ENCODE results near the gene ZNF438. TPM values are rescaled to one million over a fixed set of nuclear protein-coding genes. Genes with fewer than 3 reads are reported as not detected.

Gene ZNF438
- total and polyA plus RNA-seq, 2 of the 4 experiments (the other 2 are of a cell fraction), result 1.8 to 2.9 TPM

DNA sequence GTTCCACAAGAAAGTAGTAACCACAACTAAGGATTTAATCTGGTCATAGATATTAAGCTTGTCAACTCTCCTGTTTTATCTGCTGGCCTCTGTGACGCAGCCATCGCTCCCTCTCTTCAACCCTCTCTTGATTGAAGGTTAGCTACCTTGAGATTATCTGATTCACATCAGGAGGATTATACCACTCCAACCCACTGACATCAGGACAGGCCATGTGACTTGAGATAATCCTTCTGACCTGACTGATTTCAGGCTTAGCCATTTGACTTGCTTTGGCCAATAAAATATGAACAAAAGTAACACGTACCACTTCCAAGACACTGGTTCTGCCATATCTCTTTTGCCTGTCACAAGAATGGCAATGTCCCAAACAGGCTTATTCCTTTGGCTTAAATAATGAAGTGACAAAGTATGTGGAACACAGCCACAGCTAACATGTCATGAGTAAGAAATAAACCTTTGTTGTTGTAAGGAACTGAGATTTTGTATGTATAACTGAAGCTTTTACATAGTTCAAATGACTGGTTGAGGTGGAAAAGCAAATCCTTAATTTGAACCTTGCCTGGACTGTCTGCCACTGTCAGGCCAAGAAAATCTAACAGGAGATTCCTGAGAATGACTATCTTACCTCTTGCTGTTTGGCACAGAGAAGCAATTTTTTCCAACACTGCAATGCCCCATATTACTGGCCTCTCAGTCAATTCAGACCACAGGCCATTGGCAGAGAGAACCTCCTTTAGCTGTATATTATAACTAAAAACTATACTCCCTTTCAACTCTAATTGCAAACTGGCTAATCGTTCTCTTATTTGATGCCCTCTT is 13.9 kb downstream of the ZNF438 start (continued):
- TF ChIP-seq MAFK (IDR thresholded peaks at IDR 0.05; ENCODE audit: low read depth, low read length) (no peak), CEBPB (IDR thresholded peaks at IDR 0.05; ENCODE audit: low read depth, low read length) (no peak)

- intact Hi-C loops (cut with micrococcal nuclease) (no loop called here), in situ Hi-C loops (cut with MboI; ENCODE audit: low sequenced_read_pairs) (no loop called here), dilution Hi-C loops (cut with HindIII; ENCODE audit: low sequenced_read_pairs, unreplicated experiment) (no loop called here)
- H3K4me3 ChIP-seq (ENCODE audit: insufficient read depth, low read depth, low read length), result no peak overlapping the region
- H2BK120ac ChIP-seq (ENCODE audit: low read depth, low read length), result no peak overlapping the region
- no peak overlapping the region for H2BK20ac ChIP-seq (ENCODE audit: low read depth, low read length)
- no peak overlapping the region for H4K91ac ChIP-seq (ENCODE audit: insufficient read depth, low read depth, low read length)
- CTCF ChIA-PET, result no interaction called here
- peaks cover 2% of the 10 kb centered on the region for H3K4me1 ChIP-seq (ENCODE audit: control insufficient read depth, insufficient read depth, low read length)
- no peak overlapping the region for H3K27ac ChIP-seq (ENCODE audit: insufficient read depth, low read length)
- peaks cover 7% of the 10 kb centered on the region for H3K9me1 ChIP-seq (ENCODE audit: insufficient read depth, low read length)
- peak overlapping the region; percentile 51; the same call in 1 of the 2 replicates for H2AK5ac ChIP-seq (ENCODE audit: low read depth, low read length)
- no peak overlapping the region for H2AFZ ChIP-seq (replicated peaks; ENCODE audit: low read length, poor library complexity)
- POLR2A ChIA-PET (ENCODE audit: unreplicated experiment), result no interaction called here
- no peak for DNase-seq
- no peak overlapping the region for H3K23ac ChIP-seq (ENCODE audit: low read depth, low read length)
- BruUV-seq (replicated peaks), result no TSS peak
- no peak overlapping the region for H2BK15ac ChIP-seq (ENCODE audit: low read depth, low read length)
- no peak overlapping the region for H3K9ac ChIP-seq (ENCODE audit: low read depth, low read length)
- H3K79me1 ChIP-seq (ENCODE audit: low read depth in 1 of 2, low read length in 2 of 2), result peaks cover 13 to 41% of the 10 kb centered on the region in 2 experiments; a peak in 3 of 4 replicates
- H3K4me2 ChIP-seq (ENCODE audit: low read depth, low read length), result no peak overlapping the region
- H3K9me3 ChIP-seq (ENCODE audit: control insufficient read depth, insufficient read depth, low read length), result no peaks in the 10 kb centered on the region
- no peak overlapping the region for H4K8ac ChIP-seq (ENCODE audit: low read depth in 2 of 2, low read length in 2 of 2)
- H3K4ac ChIP-seq (ENCODE audit: low read depth, low read length), result no peak overlapping the region
- H4K20me1 ChIP-seq (ENCODE audit: insufficient read depth, low read length), result no peaks in the 10 kb centered on the region
- no peak overlapping the region for H2AK9ac ChIP-seq (replicated peaks; ENCODE audit: low read depth, low read length, poor library complexity)
- WGBS, 2 experiments (ENCODE audit: extremely low coverage in 2 of 2, insufficient read length in 1 of 2), result no CpG with 5 or more reads among the region's 7 CpGs
- H3K27me3 ChIP-seq (ENCODE audit: control insufficient read depth, insufficient read depth, low read length), result no peaks in the 10 kb centered on the region
- no peak overlapping the region for H3K18ac ChIP-seq (ENCODE audit: low read depth, low read length)
- H3K56ac ChIP-seq (ENCODE audit: extremely low read depth, insufficient read depth, low read length), result no peak overlapping the region
- no peaks in the 10 kb centered on the region for H3K36me3 ChIP-seq (ENCODE audit: control insufficient read depth, insufficient read depth, low read length)
- TF ChIP-seq MAFK (IDR thresholded peaks at IDR 0.05; ENCODE audit: low read depth, low read length) (no peak), FOS (IDR thresholded peaks at IDR 0.05; ENCODE audit: low read depth, low read length) (no peak), BHLHE40 (IDR thresholded peaks at IDR 0.05; ENCODE audit: low read depth, low read length) (no peak), MXI1 (IDR thresholded peaks at IDR 0.05; ENCODE audit: borderline replicate concordance, low read depth, low read length) (no peak), CEBPB (IDR thresholded peaks at IDR 0.05; ENCODE audit: low read depth, low read length) (no peak), NFE2L2 (IDR thresholded peaks at IDR 0.05; ENCODE audit: low read depth, low read length) (no peak), RCOR1 (IDR thresholded peaks at IDR 0.05; ENCODE audit: insufficient replicate concordance, low read length) (no peak)
- TF ChIP-seq, protein P1, sequence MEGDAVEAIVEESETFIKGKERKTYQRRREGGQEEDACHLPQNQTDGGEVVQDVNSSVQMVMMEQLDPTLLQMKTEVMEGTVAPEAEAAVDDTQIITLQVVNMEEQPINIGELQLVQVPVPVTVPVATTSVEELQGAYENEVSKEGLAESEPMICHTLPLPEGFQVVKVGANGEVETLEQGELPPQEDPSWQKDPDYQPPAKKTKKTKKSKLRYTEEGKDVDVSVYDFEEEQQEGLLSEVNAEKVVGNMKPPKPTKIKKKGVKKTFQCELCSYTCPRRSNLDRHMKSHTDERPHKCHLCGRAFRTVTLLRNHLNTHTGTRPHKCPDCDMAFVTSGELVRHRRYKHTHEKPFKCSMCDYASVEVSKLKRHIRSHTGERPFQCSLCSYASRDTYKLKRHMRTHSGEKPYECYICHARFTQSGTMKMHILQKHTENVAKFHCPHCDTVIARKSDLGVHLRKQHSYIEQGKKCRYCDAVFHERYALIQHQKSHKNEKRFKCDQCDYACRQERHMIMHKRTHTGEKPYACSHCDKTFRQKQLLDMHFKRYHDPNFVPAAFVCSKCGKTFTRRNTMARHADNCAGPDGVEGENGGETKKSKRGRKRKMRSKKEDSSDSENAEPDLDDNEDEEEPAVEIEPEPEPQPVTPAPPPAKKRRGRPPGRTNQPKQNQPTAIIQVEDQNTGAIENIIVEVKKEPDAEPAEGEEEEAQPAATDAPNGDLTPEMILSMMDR (conservative IDR thresholded peaks at IDR 0.05; ENCODE audit: low read depth, low read length), result no peak
- TF ChIP-seq, protein P2, sequence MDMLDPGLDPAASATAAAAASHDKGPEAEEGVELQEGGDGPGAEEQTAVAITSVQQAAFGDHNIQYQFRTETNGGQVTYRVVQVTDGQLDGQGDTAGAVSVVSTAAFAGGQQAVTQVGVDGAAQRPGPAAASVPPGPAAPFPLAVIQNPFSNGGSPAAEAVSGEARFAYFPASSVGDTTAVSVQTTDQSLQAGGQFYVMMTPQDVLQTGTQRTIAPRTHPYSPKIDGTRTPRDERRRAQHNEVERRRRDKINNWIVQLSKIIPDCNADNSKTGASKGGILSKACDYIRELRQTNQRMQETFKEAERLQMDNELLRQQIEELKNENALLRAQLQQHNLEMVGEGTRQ (IDR thresholded peaks at IDR 0.05; ENCODE audit: low read depth, low read length), result no peak
- no peak for ATAC-seq (ENCODE audit: low read depth)
- H2BK5ac ChIP-seq (ENCODE audit: low read depth, low read length, poor library complexity, severe bottlenecking), result no peak overlapping the region
- peak overlapping the region; percentile 60; the same call in 1 of the 2 replicates for H3K14ac ChIP-seq (replicated peaks; ENCODE audit: low read depth, low read length)
- H4K5ac ChIP-seq (ENCODE audit: low read depth, low read length), result no peak overlapping the region
These were observed 17.3 kb downstream of the ZNF438 start for GRCh38 chr10:31014161-31014875.
